PFSK-1 (cell line): Measurements from ENCODE around the gene CAMTA1.

Experiments used
- POLR2AphosphoS5 ChIP-seq: IDR thresholded peaks from 2 replicates; pipeline ENCODE4 v1.6.1; 2012; ENCODE audit warnings: low read depth, mild to moderate bottlenecking, control low read depth, low read length, moderate library complexity
- REST ChIP-seq, 2 experiments: IDR thresholded peaks; 2 replicates each; pipeline versions ENCODE4 v1.6.1 to v1.8.0; 2011 to 2012; ENCODE audit warnings: low read depth in 2 of 2, low read length in 2 of 2, control low read depth in 1 of 2, inconsistent platforms in 1 of 2, mild to moderate bottlenecking in 1 of 2, moderate library complexity in 1 of 2; ENCODE audit not compliant: insufficient read depth in 1 of 2
- TAF1 ChIP-seq: IDR thresholded peaks from 2 replicates; pipeline ENCODE4 v1.6.1; 2012; ENCODE audit warnings: low read length, control low read depth, borderline replicate concordance; ENCODE audit not compliant: insufficient read depth

GRCh38 chr1:7087888-7088287, 302.6 kb downstream of the CAMTA1 start:
- no peak for TF ChIP-seq TAF1
- no peak for TF ChIP-seq POLR2AphosphoS5
- no peak for TF ChIP-seq REST (IDR thresholded peaks at IDR 0.05; ENCODE audit: insufficient read depth in 1 of 2, low read depth in 2 of 2, low read length in 2 of 2)
